ENCODE measurements around the gene ERO1A.

Gene ERO1A

GRCh38 chr14:52660832-52661231 lies 34.5 kb downstream of the ERO1A start:
- no peak for DNase-seq (ENCODE audit: low spot score)
- TF ChIP-seq CTCF (IDR thresholded peaks at IDR 0.05; ENCODE audit: borderline replicate concordance, control extremely low read depth, extremely low read depth, insufficient read depth, missing control alignments): no peak
- in situ Hi-C loops (cut with MboI; ENCODE audit: low sequenced_read_pairs, unreplicated experiment): no loop called here

GRCh38 chr14:52660325-52660724 lies 35.0 kb downstream of the ERO1A start:
- TF ChIP-seq CTCF (IDR thresholded peaks at IDR 0.05; ENCODE audit: borderline replicate concordance, control extremely low read depth, extremely low read depth, insufficient read depth, missing control alignments): no peak
- no peak for DNase-seq (ENCODE audit: low spot score)
- in situ Hi-C loops (cut with MboI; ENCODE audit: low sequenced_read_pairs, unreplicated experiment): no loop called here

GRCh38 chr14:52656905-52657304 lies 38.5 kb downstream of the ERO1A start:
- DNase-seq (ENCODE audit: low spot score): no peak
- no peak for TF ChIP-seq CTCF (IDR thresholded peaks at IDR 0.05; ENCODE audit: borderline replicate concordance, control extremely low read depth, extremely low read depth, insufficient read depth, missing control alignments)
- in situ Hi-C loops (cut with MboI; ENCODE audit: low sequenced_read_pairs, unreplicated experiment): no loop called here

- TF ChIP-seq CTCF (IDR thresholded peaks at IDR 0.05; ENCODE audit: borderline replicate concordance, control extremely low read depth, extremely low read depth, insufficient read depth, missing control alignments): no peak
- no peak for DNase-seq (ENCODE audit: low spot score)
- in situ Hi-C loops (cut with MboI; ENCODE audit: low sequenced_read_pairs, unreplicated experiment): no loop called here
These were observed 44.6 kb downstream of the ERO1A start for GRCh38 chr14:52650774-52651173.

GRCh38 chr14:52649511-52649910 lies 45.8 kb downstream of the ERO1A start:
- no peak for DNase-seq (ENCODE audit: low spot score)
- in situ Hi-C loops (cut with MboI; ENCODE audit: low sequenced_read_pairs, unreplicated experiment): no loop called here
- TF ChIP-seq CTCF (IDR thresholded peaks at IDR 0.05; ENCODE audit: borderline replicate concordance, control extremely low read depth, extremely low read depth, insufficient read depth, missing control alignments): no peak

GRCh38 chr14:52641745-52642144 lies 53.6 kb downstream of the ERO1A start:
- in situ Hi-C loops (cut with MboI; ENCODE audit: low sequenced_read_pairs, unreplicated experiment): no loop called here
- no peak for TF ChIP-seq CTCF (IDR thresholded peaks at IDR 0.05; ENCODE audit: borderline replicate concordance, control extremely low read depth, extremely low read depth, insufficient read depth, missing control alignments)
- no peak for DNase-seq (ENCODE audit: low spot score)

- TF ChIP-seq CTCF (IDR thresholded peaks at IDR 0.05; ENCODE audit: borderline replicate concordance, control extremely low read depth, extremely low read depth, insufficient read depth, missing control alignments): no peak
- in situ Hi-C loops (cut with MboI; ENCODE audit: low sequenced_read_pairs, unreplicated experiment): no loop called here
- DNase-seq (ENCODE audit: low spot score): no peak
These were observed 55.2 kb downstream of the ERO1A start for GRCh38 chr14:52640137-52640536.

All from GM13976 (cell line).